ENCODE data around the gene BIRC6. TPM values are rescaled to one million over a fixed set of nuclear protein-coding genes. Genes with fewer than 3 reads are reported as not detected.

BIRC6 gene
- total and polyA plus RNA-seq, 2 donors (not counting 1 experiment from before 2014, with no cell fraction given) = 41.7 to 166 TPM

DNA sequence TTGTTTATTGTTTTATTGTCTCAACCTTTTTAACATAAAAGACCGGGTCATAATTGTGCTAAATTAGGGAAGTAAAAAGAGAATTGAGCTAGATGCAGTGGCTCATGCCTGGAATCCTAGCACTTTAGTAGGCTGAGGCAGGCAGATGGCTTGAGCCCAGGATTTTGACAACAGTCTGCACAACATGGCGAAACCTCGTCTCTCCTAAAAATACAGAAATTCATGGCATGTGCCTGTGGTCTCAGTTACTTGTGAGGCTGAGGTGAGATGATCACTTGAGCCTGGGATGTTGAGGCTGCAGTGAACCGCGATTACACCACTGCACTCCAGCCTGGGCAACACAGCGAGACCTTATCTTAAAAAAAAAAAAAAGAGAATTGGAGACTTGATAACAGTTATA is 166.9 kb downstream of the BIRC6 start:
- H3K36me3 ChIP-seq (replicated peaks in 1 of 2; ENCODE audit: control extremely low read depth in 1 of 2, control insufficient read depth in 1 of 2, extremely low read depth in 1 of 2, insufficient read depth in 2 of 2, low read length in 1 of 2) = peaks cover 11 to 77% of the 10 kb centered on the region in 2 experiments
- no peaks in the 10 kb centered on the region for H3K9me3 ChIP-seq (ENCODE audit: control extremely low read depth in 1 of 3, control insufficient read depth in 2 of 3, insufficient read depth in 1 of 3, low read length in 2 of 3)
- ChIA-PET POLR2A (no interaction called here), CTCF (interaction anchor here (0.9 kb wide), 1 partner anchor 855 kb away, joined by 4 read pairs; no protein-coding TSS in a partner anchor)
- intact Hi-C loops (cut with micrococcal nuclease) = no loop called here
- no peak overlapping the region for H2AFZ ChIP-seq (ENCODE audit: insufficient read depth, low read depth, low read length, poor library complexity, severe bottlenecking)
- H3K9ac ChIP-seq (ENCODE audit: low read length) = no peak overlapping the region
- no peak overlapping the region for H3K4me3 Mint-ChIP-seq
- no peak for ATAC-seq (ENCODE audit: low read depth)
- no peaks in the 10 kb centered on the region for H3K27me3 Mint-ChIP-seq
- no CpG with 5 or more reads among the region's 6 CpGs for WGBS (ENCODE audit: insufficient coverage)
- no peak overlapping the region for H3K4me3 ChIP-seq (ENCODE audit: control extremely low read depth in 1 of 5, extremely low read depth in 1 of 5, insufficient read depth in 1 of 5, low read depth in 2 of 5, low read length in 4 of 5)
- H3K4me1 ChIP-seq (ENCODE audit: control insufficient read depth in 2 of 2, insufficient read depth in 2 of 2, low read length in 2 of 2) = no peaks in the 10 kb centered on the region
- TF ChIP-seq EZH2 (IDR thresholded peaks at IDR 0.05; ENCODE audit: borderline replicate concordance, insufficient read depth, low read depth, low read length, poor library complexity, severe bottlenecking) = no peak
- TF ChIP-seq, protein P1, sequence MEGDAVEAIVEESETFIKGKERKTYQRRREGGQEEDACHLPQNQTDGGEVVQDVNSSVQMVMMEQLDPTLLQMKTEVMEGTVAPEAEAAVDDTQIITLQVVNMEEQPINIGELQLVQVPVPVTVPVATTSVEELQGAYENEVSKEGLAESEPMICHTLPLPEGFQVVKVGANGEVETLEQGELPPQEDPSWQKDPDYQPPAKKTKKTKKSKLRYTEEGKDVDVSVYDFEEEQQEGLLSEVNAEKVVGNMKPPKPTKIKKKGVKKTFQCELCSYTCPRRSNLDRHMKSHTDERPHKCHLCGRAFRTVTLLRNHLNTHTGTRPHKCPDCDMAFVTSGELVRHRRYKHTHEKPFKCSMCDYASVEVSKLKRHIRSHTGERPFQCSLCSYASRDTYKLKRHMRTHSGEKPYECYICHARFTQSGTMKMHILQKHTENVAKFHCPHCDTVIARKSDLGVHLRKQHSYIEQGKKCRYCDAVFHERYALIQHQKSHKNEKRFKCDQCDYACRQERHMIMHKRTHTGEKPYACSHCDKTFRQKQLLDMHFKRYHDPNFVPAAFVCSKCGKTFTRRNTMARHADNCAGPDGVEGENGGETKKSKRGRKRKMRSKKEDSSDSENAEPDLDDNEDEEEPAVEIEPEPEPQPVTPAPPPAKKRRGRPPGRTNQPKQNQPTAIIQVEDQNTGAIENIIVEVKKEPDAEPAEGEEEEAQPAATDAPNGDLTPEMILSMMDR (IDR thresholded peaks at IDR 0.05) = no peak
- no peaks in the 10 kb centered on the region for H3K9me3 Mint-ChIP-seq (ENCODE audit: insufficient read depth)
- H3K27me3 ChIP-seq (replicated peaks in 1 of 4; ENCODE audit: control extremely low read depth in 1 of 4, control insufficient read depth in 3 of 4, insufficient read depth in 4 of 4, low read length in 3 of 4) = no peaks in the 10 kb centered on the region
- no peak overlapping the region for H3K4me2 ChIP-seq (replicated peaks; ENCODE audit: low read depth, low read length, poor library complexity, severe bottlenecking)
- H3K27ac ChIP-seq (ENCODE audit: low read length in 2 of 2) = no peak overlapping the region
- no peaks in the 10 kb centered on the region for H4K20me1 ChIP-seq (ENCODE audit: control insufficient read depth, insufficient read depth, low read length, poor library complexity, severe bottlenecking)
- DNase-seq = no peak
- H3K79me2 ChIP-seq (ENCODE audit: control insufficient read depth, insufficient read depth, low read length) = no peaks in the 10 kb centered on the region
- no peak overlapping the region for H3K27ac Mint-ChIP-seq
- no peaks in the 10 kb centered on the region for H3K4me1 Mint-ChIP-seq

DNA sequence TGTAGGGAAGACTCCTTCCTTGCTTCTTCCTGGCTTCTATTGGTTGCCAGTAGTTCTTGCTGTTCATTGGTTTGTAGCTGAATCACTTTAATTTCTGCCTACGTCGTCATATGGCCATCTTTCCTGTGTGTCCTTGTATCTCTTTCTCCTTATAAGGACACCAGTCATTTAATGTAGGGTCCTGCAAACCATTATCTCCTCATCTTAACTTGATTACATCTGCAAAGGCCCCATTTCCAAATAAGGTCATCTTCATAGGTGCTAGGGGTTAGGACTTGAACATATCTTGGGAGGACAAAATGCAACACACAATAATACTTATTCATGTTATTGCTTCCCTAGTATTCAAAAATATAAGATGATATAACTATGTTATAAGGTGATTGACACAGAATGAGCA is 175.5 kb downstream of the BIRC6 start:
- Histone ChIP-seq H3K27me3 (replicated peaks in 1 of 4; ENCODE audit: control extremely low read depth in 1 of 4, control insufficient read depth in 3 of 4, insufficient read depth in 4 of 4, low read length in 3 of 4) (no peaks in the 10 kb centered on the region), H3K79me2 (ENCODE audit: control insufficient read depth, insufficient read depth, low read length) (peaks cover 3% of the 10 kb centered on the region), H3K27ac (ENCODE audit: low read length in 2 of 2) (no peak overlapping the region), H3K4me1 (ENCODE audit: control insufficient read depth in 2 of 2, insufficient read depth in 2 of 2, low read length in 2 of 2) (no peaks in the 10 kb centered on the region), H3K36me3 (replicated peaks in 1 of 2; ENCODE audit: control extremely low read depth in 1 of 2, control insufficient read depth in 1 of 2, extremely low read depth in 1 of 2, insufficient read depth in 2 of 2, low read length in 1 of 2) (peaks cover 7 to 48% of the 10 kb centered on the region in 2 experiments), H3K9me3 (ENCODE audit: control extremely low read depth in 1 of 3, control insufficient read depth in 2 of 3, insufficient read depth in 1 of 3, low read length in 2 of 3) (no peaks in the 10 kb centered on the region), H2AFZ (ENCODE audit: insufficient read depth, low read depth, low read length, poor library complexity, severe bottlenecking) (no peak overlapping the region), H4K20me1 (ENCODE audit: control insufficient read depth, insufficient read depth, low read length, poor library complexity, severe bottlenecking) (no peaks in the 10 kb centered on the region), H3K4me3 (ENCODE audit: control extremely low read depth in 1 of 5, extremely low read depth in 1 of 5, insufficient read depth in 1 of 5, low read depth in 2 of 5, low read length in 4 of 5) (no peak overlapping the region), H3K9ac (ENCODE audit: low read length) (no peak overlapping the region), H3K4me2 (replicated peaks; ENCODE audit: low read depth, low read length, poor library complexity, severe bottlenecking) (no peak overlapping the region)
- ATAC-seq (ENCODE audit: low read depth) (no peak), DNase-seq (no peak)
- H3K9me3 Mint-ChIP-seq (ENCODE audit: insufficient read depth) = no peaks in the 10 kb centered on the region
- H3K4me3 Mint-ChIP-seq = no peak overlapping the region
- no peak for TF ChIP-seq EZH2 (IDR thresholded peaks at IDR 0.05; ENCODE audit: borderline replicate concordance, insufficient read depth, low read depth, low read length, poor library complexity, severe bottlenecking)
- TF ChIP-seq, protein P1 (IDR thresholded peaks at IDR 0.05) = no peak
- H3K27ac Mint-ChIP-seq = no peak overlapping the region
- 100% methylated on average over 2 of the region's 2 CpGs for WGBS (ENCODE audit: insufficient coverage)
- intact Hi-C loops (cut with micrococcal nuclease) = no loop called here
- H3K4me1 Mint-ChIP-seq = no peaks in the 10 kb centered on the region
- POLR2A ChIA-PET = no interaction called here
- CTCF ChIA-PET = no interaction called here
- H3K27me3 Mint-ChIP-seq = no peaks in the 10 kb centered on the region
